Activated T-helper 1 cell treated with anti-CD3 and anti-CD28 coated beads, Interleukin-2, amount 50 U/mL, for 16 hours (primary cell): ENCODE data around the gene MROH2A.

Source experiments
- DNase-seq, 2 donors: peaks; one replicate each; pipeline ENCODE4 v3.0.0-alpha.2; 2020; ENCODE audit warnings: low read depth in 1 of 2, low spot score in 1 of 2

Gene MROH2A

DNA sequence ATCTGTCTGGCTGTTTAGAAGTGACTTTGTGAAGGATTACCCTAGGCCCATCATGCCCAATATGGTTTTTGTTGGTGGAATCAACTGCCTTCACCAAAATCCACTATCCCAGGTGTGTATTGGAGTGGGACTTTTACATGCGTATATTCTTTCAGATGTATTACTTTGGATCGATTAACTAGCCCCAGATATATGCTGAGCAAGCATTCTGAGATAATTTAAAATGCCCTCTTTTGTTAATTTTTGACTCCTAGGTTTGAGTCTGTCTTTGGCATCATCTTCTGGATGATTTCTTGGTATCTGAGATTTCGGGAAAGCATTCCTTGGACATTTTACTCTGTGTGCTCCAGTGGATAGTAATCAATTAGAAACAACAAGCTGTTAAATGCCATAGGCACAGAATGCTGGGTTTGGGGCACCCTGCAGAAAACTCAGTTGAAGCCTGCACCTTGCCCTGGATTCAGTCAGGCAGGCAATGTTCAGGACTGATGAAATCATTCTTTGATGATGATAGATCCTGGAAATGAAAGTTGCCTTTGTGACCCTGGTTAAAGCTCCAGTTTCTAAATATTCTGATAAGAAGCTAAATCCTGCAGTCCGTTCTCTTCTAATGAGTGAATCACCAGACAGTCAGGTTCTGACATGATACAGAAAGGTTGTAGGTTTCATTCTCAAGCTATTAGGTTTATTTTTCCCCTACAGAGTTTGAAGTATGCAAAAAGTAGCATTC is 16.9 kb upstream of the MROH2A start:
- no peak for DNase-seq

DNA sequence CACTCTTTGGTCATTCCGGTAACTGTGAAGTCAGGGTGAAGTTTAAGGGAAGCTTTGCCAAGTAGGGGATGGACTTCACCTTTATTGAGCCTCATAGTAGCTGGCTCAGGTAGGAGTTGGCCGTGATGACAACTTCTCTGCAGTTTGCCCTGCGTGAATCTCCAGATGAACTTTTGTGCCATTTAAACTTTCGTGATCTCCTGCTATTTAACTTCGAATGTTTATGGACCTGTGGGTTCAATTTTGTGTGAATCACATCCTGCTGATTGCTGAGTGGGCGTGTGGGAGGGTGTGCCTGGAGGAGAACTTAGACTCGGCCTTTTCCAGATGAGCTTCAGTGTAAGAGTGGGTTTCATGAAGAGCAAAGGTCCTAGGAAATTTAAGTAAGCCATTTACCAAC is 13.9 kb upstream of the MROH2A start:
- DNase-seq, result no peak

DNA sequence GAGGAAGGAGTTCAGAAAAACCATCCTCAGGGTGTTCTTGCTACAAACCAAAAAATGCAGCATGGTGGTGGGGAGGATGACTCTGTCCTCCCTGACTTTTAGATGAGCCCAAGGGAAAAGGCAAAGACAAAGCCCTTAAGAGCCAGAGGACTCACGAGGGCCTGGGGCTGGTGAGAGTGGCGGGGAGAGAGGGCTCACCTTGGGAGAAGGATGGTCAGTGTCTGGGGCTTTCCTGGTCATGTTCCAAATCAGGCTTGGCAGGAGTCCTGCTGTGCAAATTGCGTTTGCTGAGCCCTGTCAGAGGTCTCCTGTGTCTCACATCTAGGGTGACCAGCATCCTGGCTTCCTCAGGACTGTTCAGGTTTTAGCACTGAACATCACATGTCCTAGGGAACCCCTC is 13.4 kb upstream of the MROH2A start:
- no peak for DNase-seq

DNA sequence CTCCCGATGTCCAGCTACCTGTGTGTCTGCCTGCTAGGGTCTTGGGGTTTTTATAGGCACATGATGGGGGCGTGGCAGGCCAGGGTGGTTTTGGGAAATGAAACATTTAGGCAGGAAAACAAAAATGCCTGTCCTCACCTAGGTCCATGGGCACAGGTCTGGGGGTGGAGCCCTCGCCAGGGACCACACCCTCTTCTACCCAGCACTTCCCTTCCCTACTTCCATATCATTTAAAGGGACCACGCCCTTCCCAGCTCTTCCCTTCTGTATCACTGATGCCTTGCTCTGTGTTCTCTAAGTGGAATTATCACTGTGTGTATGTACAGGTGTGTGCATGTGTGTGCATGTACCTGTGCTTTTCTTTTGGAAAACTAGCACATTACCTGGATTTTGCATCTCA is 11.7 kb upstream of the MROH2A start:
- DNase-seq, result no peak

- DNase-seq, result no peak
Measured at GRCh38 chr2:233768076-233768475, 10.1 kb upstream of the MROH2A start.

GRCh38 chr2:233769260-233769659 is 8.9 kb upstream of the MROH2A start:
- DNase-seq, result no peak

DNA sequence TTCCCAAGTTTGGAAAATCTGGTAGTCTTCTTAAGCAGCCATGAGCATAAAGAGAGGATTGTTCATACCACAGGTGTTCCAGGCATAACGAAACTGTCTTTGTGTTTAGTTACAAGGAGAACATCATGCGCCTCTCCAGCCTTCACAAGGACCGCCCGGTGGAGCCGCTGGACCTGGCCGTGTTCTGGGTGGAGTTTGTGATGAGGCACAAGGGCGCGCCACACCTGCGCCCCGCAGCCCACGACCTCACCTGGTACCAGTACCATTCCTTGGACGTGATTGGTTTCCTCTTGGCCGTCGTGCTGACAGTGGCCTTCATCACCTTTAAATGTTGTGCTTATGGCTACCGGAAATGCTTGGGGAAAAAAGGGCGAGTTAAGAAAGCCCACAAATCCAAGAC is 6.0 kb upstream of the MROH2A start:
- no peak for DNase-seq

DNA sequence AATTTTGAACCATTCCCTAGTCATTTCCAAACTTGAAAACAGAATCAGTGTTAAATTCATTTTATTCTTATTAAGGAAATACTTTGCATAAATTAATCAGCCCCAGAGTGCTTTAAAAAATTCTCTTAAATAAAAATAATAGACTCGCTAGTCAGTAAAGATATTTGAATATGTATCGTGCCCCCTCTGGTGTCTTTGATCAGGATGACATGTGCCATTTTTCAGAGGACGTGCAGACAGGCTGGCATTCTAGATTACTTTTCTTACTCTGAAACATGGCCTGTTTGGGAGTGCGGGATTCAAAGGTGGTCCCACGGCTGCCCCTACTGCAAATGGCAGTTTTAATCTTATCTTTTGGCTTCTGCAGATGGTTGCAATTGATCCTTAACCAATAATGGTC is 5.5 kb upstream of the MROH2A start:
- DNase-seq, result no peak

GRCh38 chr2:233773854-233774253 is 4.3 kb upstream of the MROH2A start:
- no peak for DNase-seq

- DNase-seq, result no peak
Measured at GRCh38 chr2:233775414-233775813, 2.7 kb upstream of the MROH2A start.

GRCh38 chr2:233779722-233780121 is 1.6 kb downstream of the MROH2A start:
- DNase-seq, result no peak

- DNase-seq, result no peak
Measured at GRCh38 chr2:233780771-233781170, 2.6 kb downstream of the MROH2A start.

DNA sequence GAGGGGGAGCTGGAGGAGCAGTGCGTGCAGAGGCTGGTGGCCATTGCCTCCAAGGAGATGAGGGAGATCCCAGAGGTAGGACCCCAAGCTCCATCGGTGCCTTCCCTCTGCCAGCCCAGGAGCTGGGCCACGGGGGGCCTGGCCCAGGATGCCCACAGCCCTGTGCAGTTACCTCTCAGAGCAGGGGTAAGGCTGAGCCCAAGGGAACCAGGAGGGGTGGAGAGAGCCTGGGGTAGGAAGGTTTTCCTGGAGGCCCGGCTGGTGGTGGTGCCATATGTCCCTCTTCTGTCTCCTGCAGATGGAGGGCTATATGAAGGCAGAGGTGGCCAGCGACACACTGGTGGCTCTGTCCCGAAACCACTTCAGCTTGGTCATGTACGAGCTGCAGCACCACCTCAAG is 11.4 kb downstream of the MROH2A start:
- no peak for DNase-seq

DNA sequence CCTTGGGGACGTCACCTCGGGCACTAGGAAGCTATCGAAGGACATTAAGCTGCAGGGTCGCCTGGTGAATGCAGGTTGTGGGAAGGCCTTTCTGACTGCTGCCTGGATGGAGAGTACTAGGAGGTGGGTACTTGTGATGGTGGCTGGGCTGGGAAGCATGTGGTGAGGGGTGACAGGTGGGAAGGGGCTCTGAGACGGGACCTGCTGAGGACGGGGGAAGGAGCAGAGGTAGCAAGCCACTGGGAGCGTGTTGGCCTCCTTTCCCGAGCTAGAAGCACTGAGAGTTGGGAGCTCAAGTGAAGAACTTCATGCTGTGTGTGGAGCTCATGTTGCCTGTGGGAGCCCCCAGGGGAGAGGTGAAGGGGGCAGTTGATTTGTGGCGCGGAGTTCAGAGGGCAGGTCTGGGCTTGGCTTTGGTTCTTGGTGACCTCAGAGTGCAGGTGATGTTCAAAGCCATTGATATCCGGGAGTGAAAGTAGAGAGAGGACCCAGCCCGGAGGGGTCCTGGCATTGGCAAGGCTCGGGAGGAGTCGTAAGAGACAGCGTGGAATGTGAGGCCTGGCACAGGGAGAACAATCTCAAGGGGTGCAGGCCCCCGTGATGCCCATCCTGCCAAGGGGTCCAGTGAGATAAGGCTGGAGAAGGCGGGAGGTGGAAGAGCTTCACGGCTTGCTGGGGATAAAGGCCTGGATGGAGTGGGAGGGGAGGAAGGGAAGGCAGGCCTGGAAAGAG is 13.2 kb downstream of the MROH2A start:
- DNase-seq, result no peak

DNA sequence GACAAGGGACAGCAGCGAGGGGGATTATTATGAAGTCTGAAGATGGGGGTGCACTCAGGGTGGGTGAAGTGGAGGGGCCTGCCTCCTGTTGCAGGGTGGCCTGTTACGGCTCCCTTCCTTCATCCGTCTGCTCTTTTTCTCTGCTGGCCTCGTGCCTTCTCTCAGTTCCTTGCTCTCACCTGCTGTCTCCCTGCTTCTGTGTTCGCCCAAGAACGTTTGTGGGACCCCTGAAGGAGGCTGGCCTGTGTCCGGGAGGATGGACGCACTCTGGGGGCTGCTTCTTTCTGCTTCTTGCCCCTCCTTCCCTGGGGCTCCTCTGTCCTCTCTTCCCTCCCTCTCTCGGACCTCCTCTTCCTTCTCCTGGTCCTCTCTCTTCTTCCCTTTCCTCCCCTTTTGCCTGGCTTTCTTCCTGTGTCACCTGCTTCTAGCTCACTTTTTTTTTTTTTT is 13.8 kb downstream of the MROH2A start:
- DNase-seq, result no peak

- no peak for DNase-seq
Measured at GRCh38 chr2:233792720-233793119, 14.6 kb downstream of the MROH2A start.

GRCh38 chr2:233793465-233794127 is 15.5 kb downstream of the MROH2A start:
- no peak for DNase-seq

- no peak for DNase-seq
Measured at GRCh38 chr2:233794128-233794658, 16.1 kb downstream of the MROH2A start.

DNA sequence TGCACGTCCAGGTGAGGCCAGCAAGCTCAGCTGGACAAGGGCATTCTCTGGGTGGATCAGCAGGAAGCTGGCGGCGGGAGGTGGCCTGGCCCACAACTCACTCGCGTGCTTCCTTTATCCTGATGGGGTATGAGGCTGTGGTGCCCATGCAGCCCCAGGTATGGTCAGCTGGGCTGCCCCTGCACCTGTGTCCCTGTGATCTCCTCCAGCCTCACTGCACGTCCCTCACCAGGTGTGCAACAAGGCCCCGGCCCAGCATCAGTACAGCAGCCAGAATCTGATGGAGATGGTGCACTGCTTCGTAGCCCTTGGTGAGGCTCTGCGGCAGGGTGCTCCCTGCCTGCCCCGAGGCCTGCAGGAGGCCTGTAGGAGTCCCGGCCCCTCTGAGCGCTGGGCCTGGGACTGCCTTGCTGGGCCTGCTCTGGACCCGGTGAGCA is 17.6 kb downstream of the MROH2A start:
- DNase-seq, result no peak

GRCh38 chr2:233796254-233796653 is 18.1 kb downstream of the MROH2A start:
- no peak for DNase-seq

GRCh38 chr2:233798335-233799086 is 20.4 kb downstream of the MROH2A start:
- DNase-seq, result no peak
